Measurements from ENCODE around the gene FAM171A2.

DNA sequence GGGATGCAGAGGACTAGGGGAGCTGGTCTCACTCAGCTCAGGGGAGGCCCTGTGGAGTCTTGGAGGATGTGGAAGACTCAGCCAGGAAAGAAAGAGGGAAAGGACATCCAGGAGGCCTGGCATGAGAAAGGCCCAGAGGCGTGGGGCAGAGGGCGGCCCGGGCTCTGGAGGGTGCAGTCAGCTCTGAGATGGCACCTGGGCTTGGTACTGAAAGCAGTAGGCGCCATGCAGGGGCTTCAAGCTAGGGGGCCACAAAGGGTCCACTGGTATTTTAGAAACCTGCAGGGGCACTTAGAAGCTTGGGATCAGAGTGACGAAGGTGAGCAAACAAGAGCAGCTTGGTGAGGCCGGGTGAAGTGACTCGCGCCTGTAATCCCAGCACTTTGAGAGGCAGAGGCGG lies 5.6 kb downstream of the FAM171A2 start:
- TF ChIP-seq, protein P1, sequence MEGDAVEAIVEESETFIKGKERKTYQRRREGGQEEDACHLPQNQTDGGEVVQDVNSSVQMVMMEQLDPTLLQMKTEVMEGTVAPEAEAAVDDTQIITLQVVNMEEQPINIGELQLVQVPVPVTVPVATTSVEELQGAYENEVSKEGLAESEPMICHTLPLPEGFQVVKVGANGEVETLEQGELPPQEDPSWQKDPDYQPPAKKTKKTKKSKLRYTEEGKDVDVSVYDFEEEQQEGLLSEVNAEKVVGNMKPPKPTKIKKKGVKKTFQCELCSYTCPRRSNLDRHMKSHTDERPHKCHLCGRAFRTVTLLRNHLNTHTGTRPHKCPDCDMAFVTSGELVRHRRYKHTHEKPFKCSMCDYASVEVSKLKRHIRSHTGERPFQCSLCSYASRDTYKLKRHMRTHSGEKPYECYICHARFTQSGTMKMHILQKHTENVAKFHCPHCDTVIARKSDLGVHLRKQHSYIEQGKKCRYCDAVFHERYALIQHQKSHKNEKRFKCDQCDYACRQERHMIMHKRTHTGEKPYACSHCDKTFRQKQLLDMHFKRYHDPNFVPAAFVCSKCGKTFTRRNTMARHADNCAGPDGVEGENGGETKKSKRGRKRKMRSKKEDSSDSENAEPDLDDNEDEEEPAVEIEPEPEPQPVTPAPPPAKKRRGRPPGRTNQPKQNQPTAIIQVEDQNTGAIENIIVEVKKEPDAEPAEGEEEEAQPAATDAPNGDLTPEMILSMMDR (IDR thresholded peaks at IDR 0.05): no peak
- no peak for TF ChIP-seq EZH2 (IDR thresholded peaks at IDR 0.05; ENCODE audit: borderline replicate concordance, insufficient read depth, low read depth, low read length, poor library complexity, severe bottlenecking)
